ENCODE results near the gene TRABD2B. TPM values are rescaled to one million over a fixed set of nuclear protein-coding genes. Genes with fewer than 3 reads are reported as not detected.

TRABD2B gene
- polyA plus RNA-seq, 1 of the 3 experiments (the other 2 are of a cell fraction) = 0.03 TPM

DNA sequence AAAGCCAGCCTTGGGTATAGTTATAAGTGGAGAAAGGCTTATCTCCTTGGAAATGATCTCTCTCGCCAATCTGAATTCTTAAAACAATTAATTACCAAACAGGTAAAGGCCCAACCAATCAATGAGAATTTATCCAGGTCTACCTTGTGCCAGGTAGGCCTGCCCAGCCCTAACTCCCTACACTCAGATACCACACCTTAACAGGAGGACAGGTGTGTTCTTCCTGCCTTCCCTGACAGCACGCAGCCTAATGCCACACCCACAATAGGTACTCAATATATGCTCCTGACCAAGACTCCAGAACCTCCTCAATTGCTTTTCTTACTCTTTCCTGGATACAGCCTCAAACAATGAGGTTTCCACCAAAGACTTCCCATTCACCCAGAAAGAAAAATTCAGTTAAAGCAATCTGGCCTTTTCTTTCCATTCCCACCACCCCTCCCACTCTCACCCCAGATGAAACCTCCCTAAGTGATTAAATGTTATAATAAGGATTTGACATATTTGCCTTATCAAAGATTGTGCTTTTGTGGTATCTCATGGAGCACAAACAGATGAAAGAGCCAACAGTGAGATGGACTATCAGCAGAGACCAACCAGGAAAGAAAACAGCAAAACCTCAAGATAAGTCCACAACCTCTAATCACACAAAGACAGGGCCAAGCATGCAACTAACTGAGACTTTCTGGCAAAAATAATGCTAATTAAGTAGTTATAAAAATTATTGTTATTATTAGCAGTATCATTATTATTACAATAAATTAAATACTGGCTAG is 25.6 kb downstream of the TRABD2B start:
- no peak overlapping the region for H3K27ac ChIP-seq (ENCODE audit: low read depth in 2 of 2, low read length in 1 of 2)
- H3K4me3 ChIP-seq (ENCODE audit: low read depth in 2 of 2, low read length in 1 of 2) = no peak overlapping the region
- peaks cover 0 to 8% of the 10 kb centered on the region in 2 experiments; a peak in 1 of 4 replicates for H3K4me1 ChIP-seq (ENCODE audit: control insufficient read depth in 1 of 2, insufficient read depth in 2 of 2, low read depth in 1 of 2, low read length in 1 of 2)
- H3K9ac ChIP-seq = no peak overlapping the region
- H3K9me2 ChIP-seq = no peaks in the 10 kb centered on the region
- no peak for DNase-seq
- H3K36me3 ChIP-seq (replicated peaks in 1 of 2; ENCODE audit: control insufficient read depth in 1 of 2, insufficient read depth in 2 of 2, low read length in 1 of 2) = no peaks in the 10 kb centered on the region
- no peak overlapping the region for H2AFZ ChIP-seq (ENCODE audit: low read depth)
- H3F3A ChIP-seq (replicated peaks; ENCODE audit: insufficient read depth) = no peaks in the 10 kb centered on the region
- ChIA-PET CTCF (interaction anchor here (0.9 to 2.4 kb wide), 4 partner anchors 8 to 89 kb away, joined by 3 to 8 read pairs (median 7); partner anchors contain the start of gene TRABD2B), POLR2A (no interaction called here)
- TF ChIP-seq ELF1 (IDR thresholded peaks at IDR 0.05) = no peak
- TF ChIP-seq TAF1 (IDR thresholded peaks at IDR 0.05; ENCODE audit: borderline replicate concordance, low read depth, low read length) = no peak
- TF ChIP-seq, protein P1, sequence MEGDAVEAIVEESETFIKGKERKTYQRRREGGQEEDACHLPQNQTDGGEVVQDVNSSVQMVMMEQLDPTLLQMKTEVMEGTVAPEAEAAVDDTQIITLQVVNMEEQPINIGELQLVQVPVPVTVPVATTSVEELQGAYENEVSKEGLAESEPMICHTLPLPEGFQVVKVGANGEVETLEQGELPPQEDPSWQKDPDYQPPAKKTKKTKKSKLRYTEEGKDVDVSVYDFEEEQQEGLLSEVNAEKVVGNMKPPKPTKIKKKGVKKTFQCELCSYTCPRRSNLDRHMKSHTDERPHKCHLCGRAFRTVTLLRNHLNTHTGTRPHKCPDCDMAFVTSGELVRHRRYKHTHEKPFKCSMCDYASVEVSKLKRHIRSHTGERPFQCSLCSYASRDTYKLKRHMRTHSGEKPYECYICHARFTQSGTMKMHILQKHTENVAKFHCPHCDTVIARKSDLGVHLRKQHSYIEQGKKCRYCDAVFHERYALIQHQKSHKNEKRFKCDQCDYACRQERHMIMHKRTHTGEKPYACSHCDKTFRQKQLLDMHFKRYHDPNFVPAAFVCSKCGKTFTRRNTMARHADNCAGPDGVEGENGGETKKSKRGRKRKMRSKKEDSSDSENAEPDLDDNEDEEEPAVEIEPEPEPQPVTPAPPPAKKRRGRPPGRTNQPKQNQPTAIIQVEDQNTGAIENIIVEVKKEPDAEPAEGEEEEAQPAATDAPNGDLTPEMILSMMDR (IDR thresholded peaks at IDR 0.05) = no peak
- TF ChIP-seq, protein P2, sequence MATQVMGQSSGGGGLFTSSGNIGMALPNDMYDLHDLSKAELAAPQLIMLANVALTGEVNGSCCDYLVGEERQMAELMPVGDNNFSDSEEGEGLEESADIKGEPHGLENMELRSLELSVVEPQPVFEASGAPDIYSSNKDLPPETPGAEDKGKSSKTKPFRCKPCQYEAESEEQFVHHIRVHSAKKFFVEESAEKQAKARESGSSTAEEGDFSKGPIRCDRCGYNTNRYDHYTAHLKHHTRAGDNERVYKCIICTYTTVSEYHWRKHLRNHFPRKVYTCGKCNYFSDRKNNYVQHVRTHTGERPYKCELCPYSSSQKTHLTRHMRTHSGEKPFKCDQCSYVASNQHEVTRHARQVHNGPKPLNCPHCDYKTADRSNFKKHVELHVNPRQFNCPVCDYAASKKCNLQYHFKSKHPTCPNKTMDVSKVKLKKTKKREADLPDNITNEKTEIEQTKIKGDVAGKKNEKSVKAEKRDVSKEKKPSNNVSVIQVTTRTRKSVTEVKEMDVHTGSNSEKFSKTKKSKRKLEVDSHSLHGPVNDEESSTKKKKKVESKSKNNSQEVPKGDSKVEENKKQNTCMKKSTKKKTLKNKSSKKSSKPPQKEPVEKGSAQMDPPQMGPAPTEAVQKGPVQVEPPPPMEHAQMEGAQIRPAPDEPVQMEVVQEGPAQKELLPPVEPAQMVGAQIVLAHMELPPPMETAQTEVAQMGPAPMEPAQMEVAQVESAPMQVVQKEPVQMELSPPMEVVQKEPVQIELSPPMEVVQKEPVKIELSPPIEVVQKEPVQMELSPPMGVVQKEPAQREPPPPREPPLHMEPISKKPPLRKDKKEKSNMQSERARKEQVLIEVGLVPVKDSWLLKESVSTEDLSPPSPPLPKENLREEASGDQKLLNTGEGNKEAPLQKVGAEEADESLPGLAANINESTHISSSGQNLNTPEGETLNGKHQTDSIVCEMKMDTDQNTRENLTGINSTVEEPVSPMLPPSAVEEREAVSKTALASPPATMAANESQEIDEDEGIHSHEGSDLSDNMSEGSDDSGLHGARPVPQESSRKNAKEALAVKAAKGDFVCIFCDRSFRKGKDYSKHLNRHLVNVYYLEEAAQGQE (IDR thresholded peaks at IDR 0.05; ENCODE audit: low read depth, low read length) = no peak
- TF ChIP-seq TEAD4 (IDR thresholded peaks at IDR 0.05; ENCODE audit: borderline replicate concordance, insufficient read depth) = no peak
- TF ChIP-seq, protein P3, sequence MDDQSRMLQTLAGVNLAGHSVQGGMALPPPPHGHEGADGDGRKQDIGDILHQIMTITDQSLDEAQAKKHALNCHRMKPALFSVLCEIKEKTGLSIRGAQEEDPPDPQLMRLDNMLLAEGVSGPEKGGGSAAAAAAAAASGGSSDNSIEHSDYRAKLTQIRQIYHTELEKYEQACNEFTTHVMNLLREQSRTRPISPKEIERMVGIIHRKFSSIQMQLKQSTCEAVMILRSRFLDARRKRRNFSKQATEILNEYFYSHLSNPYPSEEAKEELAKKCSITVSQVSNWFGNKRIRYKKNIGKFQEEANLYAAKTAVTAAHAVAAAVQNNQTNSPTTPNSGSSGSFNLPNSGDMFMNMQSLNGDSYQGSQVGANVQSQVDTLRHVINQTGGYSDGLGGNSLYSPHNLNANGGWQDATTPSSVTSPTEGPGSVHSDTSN (IDR thresholded peaks at IDR 0.05) = no peak
- no peak for TF ChIP-seq EP300 (IDR thresholded peaks at IDR 0.05; ENCODE audit: borderline replicate concordance in 1 of 2, low read depth in 1 of 2, low read length in 1 of 2)
- TF ChIP-seq RFX5 (IDR thresholded peaks at IDR 0.05; ENCODE audit: low read length) = no peak
- no peaks in the 10 kb centered on the region for H4K20me1 ChIP-seq (ENCODE audit: insufficient read depth)
- no peak overlapping the region for H3K4me2 ChIP-seq
- no peaks in the 10 kb centered on the region for H3K9me3 ChIP-seq
- 60% methylated on average over 2 of the region's 2 CpGs for WGBS (ENCODE audit: low lambda C conversion rate)
- no peaks in the 10 kb centered on the region for H3K79me2 ChIP-seq (ENCODE audit: insufficient read depth)
- H3K27me3 ChIP-seq (ENCODE audit: insufficient read depth) = no peaks in the 10 kb centered on the region

Data from SK-N-SH (cell line).